Non-pigmented ciliary epithelial cell (primary cell): ENCODE results near the gene FAF1.

Source experiments
- DNase-seq: peaks from one replicate; pipeline ENCODE4 v3.0.0-alpha.2; 2010; ENCODE audit warnings: low read depth

The FAF1 gene

GRCh38 chr1:50426702-50427085, 533.4 kb downstream of the FAF1 start:
- DNase-seq, result no peak

GRCh38 chr1:50426108-50426700, 533.9 kb downstream of the FAF1 start:
- no peak for DNase-seq

GRCh38 chr1:50425376-50426107, 534.5 kb downstream of the FAF1 start:
- no peak for DNase-seq

- DNase-seq, result no peak
These were observed 535.1 kb downstream of the FAF1 start for GRCh38 chr1:50424884-50425375.

- DNase-seq, result no peak
These were observed 535.8 kb downstream of the FAF1 start for GRCh38 chr1:50424045-50424883.

- no peak for DNase-seq
These were observed 536.4 kb downstream of the FAF1 start for GRCh38 chr1:50423670-50424000.

GRCh38 chr1:50422946-50423669, 537.0 kb downstream of the FAF1 start, which contains the start of gene DMRTA2:
DMRTA2 (minus strand) TSS chr1:50423443; CDS start chr1:50421536, 1,907 bp downstream.
- no peak for DNase-seq

GRCh38 chr1:50422675-50422945, 537.5 kb downstream of the FAF1 start:
- DNase-seq, result no peak

GRCh38 chr1:50421768-50422674, 538.0 kb downstream of the FAF1 start:
- no peak for DNase-seq

- no peak for DNase-seq
These were observed 538.7 kb downstream of the FAF1 start for GRCh38 chr1:50421366-50421748.

GRCh38 chr1:50420689-50421365, 539.2 kb downstream of the FAF1 start:
- no peak for DNase-seq

- DNase-seq, result no peak
These were observed 540.0 kb downstream of the FAF1 start for GRCh38 chr1:50419907-50420677.

- no peak for DNase-seq
These were observed 540.7 kb downstream of the FAF1 start for GRCh38 chr1:50419192-50419906.

GRCh38 chr1:50418600-50419109, 541.4 kb downstream of the FAF1 start:
- no peak for DNase-seq

GRCh38 chr1:50417946-50418599, 542.0 kb downstream of the FAF1 start:
- no peak for DNase-seq

GRCh38 chr1:50417507-50417906, 542.6 kb downstream of the FAF1 start:
- no peak for DNase-seq

- no peak for DNase-seq
These were observed 543.3 kb downstream of the FAF1 start for GRCh38 chr1:50416553-50417453.

GRCh38 chr1:50416150-50416527, 543.9 kb downstream of the FAF1 start:
- DNase-seq, result no peak
